ENCODE results near the gene SYNGR2. TPM values are rescaled to one million over a fixed set of nuclear protein-coding genes. Genes with fewer than 3 reads are reported as not detected.

Gene SYNGR2
- total RNA-seq, 1 donor from 2014 or later, result 86.9 TPM

GRCh38 chr17:78174870-78175642 lies 6.7 kb downstream of the SYNGR2 start:
- peak overlapping the region; percentile 40 for H3K4me3 ChIP-seq
- intact Hi-C loops (cut with micrococcal nuclease), result loop anchor here (5.0 kb wide), 1 partner anchor 63 kb away; no protein-coding TSS in a partner anchor
- H3K4me1 ChIP-seq, result peaks cover 69% of the 10 kb centered on the region
- no peaks in the 10 kb centered on the region for H3K27me3 ChIP-seq (ENCODE audit: low read depth)
- peaks cover 18% of the 10 kb centered on the region for H3K36me3 ChIP-seq
- DNase-seq, result no peak
- H3K27ac ChIP-seq (replicated peaks), result peak overlapping the region; percentile 91
- no peaks in the 10 kb centered on the region for H3K9me3 ChIP-seq (replicated peaks)
- no peak for TF ChIP-seq CTCF (IDR thresholded peaks at IDR 0.05; ENCODE audit: borderline replicate concordance)

GRCh38 chr17:78175643-78175981 lies 7.2 kb downstream of the SYNGR2 start:
- DNase-seq, result no peak
- no peak for TF ChIP-seq CTCF (IDR thresholded peaks at IDR 0.05; ENCODE audit: borderline replicate concordance)
- Histone ChIP-seq H3K9me3 (replicated peaks) (no peaks in the 10 kb centered on the region), H3K27me3 (ENCODE audit: low read depth) (no peaks in the 10 kb centered on the region), H3K4me3 (no peak overlapping the region), H3K36me3 (peaks cover 17% of the 10 kb centered on the region), H3K27ac (replicated peaks) (peak overlapping the region; percentile 91), H3K4me1 (peaks cover 67% of the 10 kb centered on the region)
- intact Hi-C loops (cut with micrococcal nuclease), result loop anchor here (5.0 kb wide), 1 partner anchor 63 kb away; no protein-coding TSS in a partner anchor

GRCh38 chr17:78176548-78177025 lies 8.2 kb downstream of the SYNGR2 start:
- H3K27me3 ChIP-seq (ENCODE audit: low read depth), result no peaks in the 10 kb centered on the region
- peaks cover 7% of the 10 kb centered on the region for H3K36me3 ChIP-seq
- peak; percentile 97 for TF ChIP-seq CTCF (IDR thresholded peaks at IDR 0.05; ENCODE audit: borderline replicate concordance)
- H3K27ac ChIP-seq (replicated peaks), result peak overlapping the region; percentile 91
- intact Hi-C loops (cut with micrococcal nuclease), result loop anchor here (5.0 kb wide), 1 partner anchor 64 kb away; no protein-coding TSS in a partner anchor
- peaks cover 62% of the 10 kb centered on the region for H3K4me1 ChIP-seq
- peak; percentile 73 for DNase-seq
- no peak overlapping the region for H3K4me3 ChIP-seq
- no peaks in the 10 kb centered on the region for H3K9me3 ChIP-seq (replicated peaks)

GRCh38 chr17:78179372-78179771 lies 11.0 kb downstream of the SYNGR2 start:
- H3K27ac ChIP-seq (replicated peaks), result no peak overlapping the region
- peaks cover 34% of the 10 kb centered on the region for H3K4me1 ChIP-seq
- no peaks in the 10 kb centered on the region for H3K9me3 ChIP-seq (replicated peaks)
- TF ChIP-seq CTCF (IDR thresholded peaks at IDR 0.05; ENCODE audit: borderline replicate concordance), result no peak
- no peak overlapping the region for H3K4me3 ChIP-seq
- no peaks in the 10 kb centered on the region for H3K36me3 ChIP-seq
- no peaks in the 10 kb centered on the region for H3K27me3 ChIP-seq (ENCODE audit: low read depth)
- no peak for DNase-seq
- intact Hi-C loops (cut with micrococcal nuclease), result loop anchor here (5.0 kb wide), 1 partner anchor 67 kb away; no protein-coding TSS in a partner anchor

- Histone ChIP-seq H3K27ac (replicated peaks) (peak overlapping the region; percentile 47), H3K4me3 (no peak overlapping the region), H3K27me3 (ENCODE audit: low read depth) (no peaks in the 10 kb centered on the region), H3K36me3 (no peaks in the 10 kb centered on the region), H3K4me1 (peaks cover 27% of the 10 kb centered on the region), H3K9me3 (replicated peaks) (no peaks in the 10 kb centered on the region)
- intact Hi-C loops (cut with micrococcal nuclease), result no loop called here
- TF ChIP-seq CTCF (IDR thresholded peaks at IDR 0.05; ENCODE audit: borderline replicate concordance), result no peak
- no peak for DNase-seq
Observed at GRCh38 chr17:78180083-78180482, 11.7 kb downstream of the SYNGR2 start.
